HUDEP-2 (cell line): ENCODE results near the gene CD6.

Experiments
- DNase-seq, 76 experiments: peaks; one replicate each; lab custom pipeline; 2025; ENCODE audit not compliant: unreplicated experiment in 76 of 76; lab: John Stamatoyannopoulos, UW

The CD6 gene

DNA sequence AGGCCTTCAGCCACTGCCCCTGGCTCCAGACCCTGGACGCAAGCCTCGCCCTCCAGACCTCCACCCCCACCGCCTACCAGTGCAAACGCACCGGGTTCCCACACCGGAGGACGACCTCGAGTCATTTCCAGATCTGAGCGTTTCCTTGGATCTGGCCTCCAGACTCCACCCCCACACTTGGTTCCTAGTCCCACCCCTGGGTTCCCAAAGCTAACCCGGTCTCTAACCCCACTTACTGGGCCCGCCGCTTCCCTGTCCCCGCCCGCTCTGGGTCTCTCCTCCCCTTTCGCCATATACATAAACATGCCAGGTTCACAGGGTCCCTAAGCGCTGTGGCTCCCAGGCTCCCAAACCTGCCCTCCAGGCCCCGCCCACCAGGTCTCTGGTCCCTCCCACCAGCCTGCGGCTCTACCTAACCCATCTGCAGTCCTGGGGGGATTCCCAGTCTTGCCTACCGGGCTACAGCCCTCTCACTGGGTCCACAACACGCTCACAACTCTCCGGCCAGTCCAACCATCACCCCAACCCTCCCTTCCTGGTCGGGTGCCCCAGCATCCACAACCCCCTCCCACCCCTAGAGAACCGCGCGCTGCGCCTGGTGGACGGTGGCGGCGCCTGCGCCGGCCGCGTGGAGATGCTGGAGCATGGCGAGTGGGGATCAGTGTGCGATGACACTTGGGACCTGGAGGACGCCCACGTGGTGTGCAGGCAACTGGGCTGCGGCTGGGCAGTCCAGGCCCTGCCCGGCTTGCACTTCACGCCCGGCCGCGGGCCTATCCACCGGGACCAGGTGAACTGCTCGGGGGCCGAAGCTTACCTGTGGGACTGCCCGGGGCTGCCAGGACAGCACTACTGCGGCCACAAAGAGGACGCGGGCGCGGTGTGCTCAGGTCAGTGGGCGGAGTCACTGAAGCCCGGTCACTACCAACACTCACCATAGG is 36.7 kb downstream of the CD6 start:
- DNase-seq: no peak

GRCh38 chr11:61008971-61009370 is 37.5 kb downstream of the CD6 start:
- no peak for DNase-seq

DNA sequence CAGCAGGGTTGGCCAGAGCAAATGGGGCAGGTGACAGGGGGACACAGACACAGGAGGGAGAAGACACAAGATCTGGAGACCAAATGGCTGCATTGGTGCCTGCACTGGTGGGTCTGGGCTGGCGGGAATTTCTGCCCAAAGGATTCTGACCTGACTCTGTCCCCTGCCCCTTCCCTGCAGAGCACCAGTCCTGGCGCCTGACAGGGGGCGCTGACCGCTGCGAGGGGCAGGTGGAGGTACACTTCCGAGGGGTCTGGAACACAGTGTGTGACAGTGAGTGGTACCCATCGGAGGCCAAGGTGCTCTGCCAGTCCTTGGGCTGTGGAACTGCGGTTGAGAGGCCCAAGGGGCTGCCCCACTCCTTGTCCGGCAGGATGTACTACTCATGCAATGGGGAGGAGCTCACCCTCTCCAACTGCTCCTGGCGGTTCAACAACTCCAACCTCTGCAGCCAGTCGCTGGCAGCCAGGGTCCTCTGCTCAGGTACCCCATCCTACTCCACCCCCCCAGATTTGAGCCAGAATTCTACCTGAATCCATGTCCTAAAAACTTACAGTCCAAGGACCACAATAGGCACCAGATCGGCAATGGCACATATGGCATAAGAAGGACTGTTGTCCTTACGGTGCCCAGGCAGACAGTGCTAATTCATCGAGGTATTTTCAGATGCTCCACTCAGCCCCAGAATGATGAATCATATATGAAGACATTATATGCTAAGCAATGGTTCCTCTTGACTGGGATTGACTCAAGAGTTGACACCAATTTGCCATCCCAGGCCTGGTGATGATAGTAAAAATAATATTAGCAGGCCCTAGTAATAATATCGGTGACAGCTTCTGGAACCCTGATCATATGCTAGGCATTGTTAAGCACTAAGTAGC is 38.2 kb downstream of the CD6 start:
- DNase-seq: no peak

- no peak for DNase-seq
Measured at GRCh38 chr11:61010466-61011228, 39.2 kb downstream of the CD6 start.

- DNase-seq: no peak
Measured at GRCh38 chr11:61011229-61011870, 39.9 kb downstream of the CD6 start.

DNA sequence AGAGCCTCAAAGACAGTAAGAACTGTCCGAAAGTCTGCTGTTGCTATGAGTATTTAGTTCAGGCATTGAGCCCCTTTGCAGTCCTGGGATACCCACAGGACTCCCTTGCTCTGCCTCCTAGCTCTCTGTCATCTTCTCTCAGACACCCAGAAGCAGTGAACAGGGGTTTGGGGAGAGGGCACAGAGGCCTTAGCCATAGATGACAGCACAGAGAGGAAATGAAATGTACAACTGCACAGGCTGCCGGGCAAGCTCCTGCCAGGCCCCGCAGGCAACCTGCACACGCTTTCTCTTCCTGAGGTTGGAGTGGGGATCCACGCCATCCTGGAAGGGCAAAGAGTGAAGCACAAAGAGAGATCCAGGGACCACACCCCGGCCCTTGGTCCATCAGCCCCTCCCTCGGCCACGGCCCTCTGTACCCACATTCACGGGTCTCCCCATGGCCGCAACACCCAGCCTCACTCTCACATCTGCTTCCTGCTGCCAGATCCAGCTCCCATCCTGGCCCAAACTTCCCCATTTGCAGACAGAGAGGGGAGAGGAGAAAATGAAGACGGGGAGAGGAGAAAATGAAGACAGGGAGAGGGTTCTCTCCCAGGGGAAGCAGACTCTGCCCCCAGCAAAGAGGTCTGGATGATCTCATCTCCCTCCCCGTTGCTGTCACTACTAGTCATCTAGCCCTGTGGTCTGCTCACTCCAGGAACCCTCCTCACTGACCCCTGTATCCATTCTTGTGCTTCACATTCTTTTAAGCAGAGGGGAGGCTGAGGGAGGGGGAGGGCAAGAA is 40.7 kb downstream of the CD6 start:
- DNase-seq: no peak

GRCh38 chr11:61012737-61013215 is 41.3 kb downstream of the CD6 start:
- DNase-seq: no peak

DNA sequence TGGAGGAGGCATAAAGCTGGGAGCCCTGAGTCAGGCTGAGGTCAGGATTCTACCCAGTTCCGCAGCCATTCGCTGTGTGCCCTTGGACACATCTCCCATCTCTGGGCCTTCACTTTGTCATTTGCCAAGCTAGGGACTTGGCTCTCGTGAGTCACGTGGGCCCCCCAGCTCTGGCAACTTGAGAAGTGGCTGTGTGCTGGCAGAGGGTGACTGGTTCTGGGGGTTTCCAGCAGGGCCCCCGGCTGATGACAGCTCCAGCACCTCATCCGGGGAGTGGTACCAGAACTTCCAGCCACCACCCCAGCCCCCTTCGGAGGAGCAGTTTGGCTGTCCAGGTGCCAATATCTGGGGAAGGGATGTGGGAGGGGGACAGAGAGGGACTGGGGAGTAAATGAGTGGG is 46.6 kb downstream of the CD6 start:
- DNase-seq: no peak

DNA sequence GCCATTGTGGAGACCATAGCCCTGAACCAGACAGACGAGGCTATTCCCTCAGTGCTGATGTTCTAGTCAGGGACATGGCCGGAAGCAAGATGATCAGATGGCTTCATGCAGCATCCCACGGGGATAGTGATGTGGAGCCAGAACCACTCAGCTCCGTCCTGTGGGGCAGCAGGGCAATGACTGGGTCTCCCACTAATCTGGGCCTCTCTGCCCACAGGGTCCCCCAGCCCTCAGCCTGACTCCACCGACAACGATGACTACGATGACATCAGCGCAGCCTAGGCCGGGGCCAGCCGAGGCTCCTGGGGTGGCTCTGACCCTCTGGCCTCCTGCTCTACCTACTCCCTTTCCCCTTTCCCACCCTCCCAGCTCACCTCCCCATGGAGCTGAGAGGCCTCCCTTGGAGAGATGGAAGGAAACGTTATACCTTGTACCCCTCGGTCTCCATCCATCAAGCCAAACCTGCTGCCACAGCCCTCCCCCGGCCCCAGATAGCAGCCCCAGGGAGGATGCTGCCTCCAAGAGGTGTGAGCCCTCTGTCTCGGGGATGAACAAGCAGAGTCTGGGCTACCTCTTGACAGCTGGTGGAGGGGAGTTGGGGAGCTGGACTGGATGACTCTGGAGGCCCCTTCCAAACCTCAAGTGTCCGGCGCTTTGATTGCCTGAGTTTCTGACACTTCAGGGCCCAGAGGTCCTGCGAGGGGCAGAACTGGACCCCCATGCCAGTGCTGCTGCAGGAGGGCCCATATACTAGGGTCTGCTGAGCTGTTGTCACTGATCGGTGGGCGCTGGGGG is 47.8 kb downstream of the CD6 start:
- DNase-seq: no peak

- no peak for DNase-seq
Measured at GRCh38 chr11:61019832-61020405, 48.4 kb downstream of the CD6 start.

- DNase-seq: no peak
Measured at GRCh38 chr11:61020551-61021235, 49.2 kb downstream of the CD6 start.

GRCh38 chr11:61021661-61022212 is 50.3 kb downstream of the CD6 start:
- DNase-seq: no peak

- no peak for DNase-seq
Measured at GRCh38 chr11:61022311-61023085, 51.0 kb downstream of the CD6 start.

GRCh38 chr11:61023086-61023965 is 51.8 kb downstream of the CD6 start:
- DNase-seq: no peak

DNA sequence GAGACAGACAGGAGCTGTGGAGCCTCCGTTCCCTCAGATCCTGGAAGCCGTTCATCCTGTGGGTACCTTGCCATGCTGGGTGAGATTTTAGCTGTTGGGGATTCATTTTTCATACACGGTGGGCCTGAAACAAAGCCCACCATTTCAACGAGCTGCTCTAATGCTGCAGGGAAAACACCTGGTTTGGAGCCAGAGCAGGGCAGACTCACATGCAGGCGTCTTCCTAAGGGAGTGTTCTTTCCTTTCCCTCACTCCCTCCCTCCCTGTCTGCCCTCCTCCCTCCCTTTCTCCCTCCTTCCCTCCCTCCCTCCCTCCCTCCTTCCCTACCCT is 52.5 kb downstream of the CD6 start:
- DNase-seq: no peak
